Hypothalamus (tissue), 51 donors: ENCODE measurements around the gene DNAJC27.

Source experiments
- DNase-seq, 51 donors: peaks; one replicate each; lab custom pipeline; 2025; lab: John Stamatoyannopoulos, UW

Gene DNAJC27

DNA sequence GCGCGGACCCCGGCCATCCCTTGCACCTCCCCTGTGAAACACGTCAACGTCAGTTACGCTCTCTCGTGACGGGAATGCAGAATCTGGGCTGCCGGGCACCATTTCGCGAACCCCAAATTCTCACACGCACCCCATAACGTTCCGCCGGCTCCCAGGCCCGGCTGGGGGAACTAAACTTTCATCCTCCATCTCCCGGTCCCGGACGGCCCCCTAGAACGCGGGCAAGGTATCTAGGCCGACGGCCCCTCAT, 544 bp downstream of the DNAJC27 start:
- DNase-seq, result peak in 19 of 51 donors; percentile 29 to 75 (median 53)

GRCh38 chr2:24970483-24971285, 1.1 kb downstream of the DNAJC27 start:
- peak in 1 of 51 donors; percentile 63 for DNase-seq

GRCh38 chr2:24969784-24970183, 2.0 kb downstream of the DNAJC27 start:
- no peak for DNase-seq

GRCh38 chr2:24961903-24962302, 9.9 kb downstream of the DNAJC27 start:
- DNase-seq, result no peak

- no peak for DNase-seq
Measured at GRCh38 chr2:24959761-24960160, 12.0 kb downstream of the DNAJC27 start.

DNA sequence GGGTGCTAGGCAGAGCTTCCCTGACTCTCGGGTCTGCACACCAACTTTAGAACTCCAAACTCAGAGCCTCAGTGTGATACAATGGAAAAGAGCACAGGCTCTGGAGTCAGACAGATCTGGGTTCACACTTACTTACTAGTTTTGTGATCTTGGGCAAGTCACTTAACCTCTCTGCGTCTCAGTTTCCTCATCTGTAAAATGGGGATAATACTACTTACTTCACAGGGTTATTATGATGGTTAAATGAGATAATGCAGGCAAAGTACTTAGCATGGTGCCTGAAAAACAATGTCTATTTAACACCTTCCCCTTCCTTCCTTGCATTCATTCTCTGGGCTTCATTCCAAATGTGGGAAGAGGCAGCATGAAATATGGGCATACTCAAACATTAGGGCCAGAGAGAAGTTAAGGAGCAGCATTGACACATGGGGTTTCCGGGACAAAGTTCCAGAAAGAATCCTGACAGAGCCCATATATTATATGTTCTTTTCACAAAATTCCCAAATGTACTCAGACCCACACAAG, 13.3 kb downstream of the DNAJC27 start:
- no peak for DNase-seq

DNA sequence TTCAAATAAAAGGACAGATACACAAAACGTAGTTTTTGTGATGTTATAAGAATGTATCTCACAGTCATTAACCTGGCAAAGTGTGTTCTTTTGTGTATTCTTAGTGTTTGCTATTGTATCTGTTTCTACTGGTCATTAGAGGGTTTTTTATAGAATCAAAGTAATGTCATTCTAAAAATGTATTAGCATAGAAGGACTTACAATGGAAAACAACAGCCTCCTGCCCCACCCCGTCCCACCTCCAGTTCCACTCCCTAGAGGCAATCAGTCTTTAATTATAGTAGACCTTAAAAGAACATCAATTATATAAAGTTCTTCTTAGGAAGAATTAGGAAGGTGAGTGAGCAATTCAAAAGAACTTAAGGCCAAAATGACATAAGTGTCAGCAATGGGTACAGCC, 13.8 kb downstream of the DNAJC27 start:
- DNase-seq, result no peak

GRCh38 chr2:24957221-24957620, 14.5 kb downstream of the DNAJC27 start:
- DNase-seq, result no peak

- no peak for DNase-seq
Measured at GRCh38 chr2:24955921-24956320, 15.8 kb downstream of the DNAJC27 start.

- DNase-seq, result no peak
Measured at GRCh38 chr2:24955232-24955631, 16.5 kb downstream of the DNAJC27 start.

GRCh38 chr2:24950102-24950501, 21.7 kb downstream of the DNAJC27 start:
- DNase-seq, result no peak

DNA sequence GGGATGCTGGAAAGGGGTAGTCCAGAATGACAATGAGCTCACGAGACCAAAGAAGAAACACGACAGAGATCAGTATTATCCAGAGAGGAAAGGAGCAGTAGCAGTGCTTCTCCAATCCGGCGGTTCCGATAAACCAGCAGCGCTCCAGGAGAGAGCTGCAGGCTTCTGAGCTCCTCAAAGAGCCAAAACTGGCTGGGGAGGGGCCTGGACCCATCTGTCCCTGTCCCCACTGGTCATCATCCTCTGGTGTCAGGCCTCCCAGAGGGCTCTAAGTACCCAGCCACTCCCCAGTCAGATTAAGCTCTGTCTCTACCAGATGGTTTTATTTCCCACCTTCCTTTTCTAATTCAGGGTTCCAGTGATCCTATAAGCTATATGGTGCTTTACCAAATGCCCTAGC, 23.2 kb downstream of the DNAJC27 start:
- no peak for DNase-seq

DNA sequence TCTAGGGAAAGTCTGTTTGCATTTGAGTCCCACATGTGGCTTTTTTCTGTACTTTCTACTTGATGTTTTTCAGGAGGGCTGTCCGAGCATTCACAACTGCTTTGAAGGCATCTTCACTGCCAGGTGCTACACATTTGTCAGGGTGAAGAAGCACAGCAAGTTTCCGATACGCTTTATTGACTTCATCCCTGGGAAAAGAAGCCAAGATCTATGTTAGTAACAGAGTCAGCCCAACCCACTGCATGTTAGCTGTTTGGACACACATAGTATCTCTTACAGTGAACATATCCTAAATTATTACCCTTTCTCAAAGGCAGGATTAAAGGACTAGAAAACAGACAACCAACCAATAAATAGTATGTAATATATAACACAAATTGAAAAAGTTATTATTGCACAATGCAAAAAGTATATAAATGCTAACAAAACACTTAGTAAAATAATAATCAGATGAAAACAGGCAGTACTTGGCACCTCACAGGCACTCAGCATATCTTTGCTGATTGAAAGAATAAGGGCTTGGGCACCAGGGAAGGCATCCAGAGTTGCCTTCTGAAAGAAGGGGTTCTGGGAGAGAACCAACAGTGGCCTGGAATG, 24.1 kb downstream of the DNAJC27 start:
- DNase-seq, result no peak

DNA sequence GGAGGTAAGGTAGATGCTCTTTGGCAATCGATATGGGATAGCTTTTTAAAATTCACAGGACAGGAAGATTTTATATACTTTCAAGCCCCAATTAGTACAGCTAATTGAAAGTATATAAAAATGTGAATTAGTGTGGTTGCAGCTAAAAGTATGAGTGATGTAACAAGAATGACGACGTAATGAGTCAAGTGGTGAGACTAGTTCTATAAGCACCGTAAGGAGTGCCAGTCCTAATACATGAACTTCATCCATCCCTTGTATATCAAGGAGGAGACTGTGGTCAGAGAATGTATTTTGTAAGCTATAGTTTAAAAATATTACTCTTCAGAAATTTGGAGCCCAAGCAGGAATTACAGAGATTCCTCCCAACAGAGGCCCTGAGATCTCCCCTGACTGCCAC, 25.8 kb downstream of the DNAJC27 start:
- DNase-seq, result no peak

DNA sequence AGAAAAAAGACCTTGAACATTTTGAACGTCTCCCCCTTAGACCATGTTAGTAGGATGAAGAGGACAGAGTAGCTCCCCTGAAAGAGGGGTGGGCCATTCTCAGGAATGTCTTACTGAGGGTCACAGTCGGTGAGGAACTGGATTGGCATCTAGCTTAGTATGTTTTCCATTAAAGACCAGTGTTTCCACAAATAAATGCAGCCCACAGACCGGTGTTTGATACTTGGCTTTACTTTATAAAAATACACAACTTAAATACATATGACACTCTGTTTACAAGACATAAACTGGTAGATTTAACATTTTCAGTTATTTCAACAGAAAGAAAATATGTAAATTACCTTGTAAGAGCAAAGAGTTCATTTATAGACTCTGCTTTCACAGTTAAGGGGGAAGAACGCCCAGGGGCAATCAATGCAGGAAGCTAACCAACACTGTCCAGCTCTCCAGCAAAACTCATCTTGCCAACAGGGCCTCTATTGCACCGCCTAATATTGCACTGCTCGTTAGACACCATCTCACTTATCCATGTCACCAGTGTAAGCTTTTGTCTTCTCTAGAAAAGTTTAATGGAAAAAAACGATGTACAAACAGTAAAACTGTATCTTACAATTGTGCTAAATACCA, 28.2 kb downstream of the DNAJC27 start:
- DNase-seq, result no peak

DNA sequence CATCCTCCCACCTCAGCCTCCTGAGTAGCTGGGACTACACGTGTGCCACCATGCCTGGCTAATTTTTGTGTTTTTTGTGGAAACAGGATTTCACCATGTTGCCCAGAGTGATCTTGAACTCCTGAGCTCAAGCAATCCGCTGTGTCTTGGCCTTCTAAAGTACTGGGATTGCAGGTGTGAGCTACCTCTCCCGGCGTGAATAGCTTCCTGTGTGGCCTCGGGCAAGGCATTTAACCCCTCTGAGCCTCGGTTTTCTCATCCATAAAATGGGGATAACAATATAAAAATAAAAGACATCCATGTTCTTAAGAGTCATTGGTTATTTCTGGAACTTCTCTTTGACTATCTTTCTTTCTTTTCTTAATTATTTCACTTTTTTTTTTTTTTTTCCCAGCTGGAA, 32.4 kb downstream of the DNAJC27 start:
- DNase-seq, result no peak

DNA sequence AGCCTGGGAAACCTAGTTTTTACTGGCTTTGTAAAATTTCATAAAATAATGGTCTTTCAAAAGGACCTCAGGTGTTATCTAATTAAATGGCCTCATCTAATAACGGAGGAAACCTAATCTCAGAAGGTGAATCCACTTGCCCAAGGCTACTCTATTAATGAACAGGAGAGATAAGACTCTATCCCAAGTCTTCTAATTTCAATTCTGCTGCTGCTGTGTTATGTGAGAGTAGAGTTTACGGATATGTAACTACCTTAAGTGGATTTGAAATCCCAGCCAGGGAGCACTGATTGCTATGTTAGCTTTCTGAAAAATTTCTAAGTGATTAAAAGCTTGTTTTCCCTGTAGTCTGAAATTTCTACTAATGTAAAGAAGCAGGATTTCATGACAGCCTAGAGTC, 34.5 kb downstream of the DNAJC27 start:
- DNase-seq, result no peak

DNA sequence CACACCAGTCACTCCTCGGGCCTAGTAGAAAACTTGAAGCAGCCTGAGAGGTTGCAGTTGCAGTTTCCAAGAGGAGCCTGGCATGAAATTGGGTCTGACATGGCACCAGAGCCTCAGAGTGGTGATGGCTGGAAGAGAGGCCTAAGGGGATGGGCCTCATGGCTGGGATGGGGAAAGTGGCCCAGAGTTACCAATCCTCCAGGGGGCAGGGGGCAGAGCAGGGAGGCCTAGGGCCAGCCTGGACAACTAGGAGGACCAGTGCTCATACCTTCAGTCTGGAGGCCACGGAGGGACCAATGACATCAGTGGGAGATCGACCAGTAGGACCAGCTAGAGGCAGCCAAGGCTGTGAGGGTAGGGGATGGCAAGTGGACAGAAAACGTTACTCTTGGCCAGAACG, 36.6 kb downstream of the DNAJC27 start:
- DNase-seq, result no peak

- DNase-seq, result no peak
Measured at GRCh38 chr2:24932715-24933114, 39.0 kb downstream of the DNAJC27 start.

DNA sequence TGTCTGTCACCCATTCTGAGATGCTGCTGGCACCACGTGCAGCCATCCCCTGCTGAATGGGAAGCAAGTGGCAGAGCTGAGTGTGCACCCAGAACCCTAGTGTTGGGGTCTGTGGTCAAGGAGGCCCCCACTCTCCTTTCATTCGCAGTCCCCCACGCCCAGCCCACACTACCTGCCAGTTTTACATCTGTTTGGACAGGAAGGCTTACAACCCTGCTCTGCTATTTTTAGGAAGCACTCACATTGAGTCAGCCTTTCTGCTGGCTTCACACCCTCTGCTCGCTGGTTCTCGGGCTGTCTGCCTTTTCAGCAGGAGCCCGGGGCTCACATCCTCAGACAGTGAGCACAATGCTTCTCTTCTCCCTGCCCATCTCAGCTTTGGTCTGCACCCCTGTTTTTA, 41.0 kb downstream of the DNAJC27 start:
- peak in 2 of 51 donors; percentile 37 to 55 for DNase-seq

GRCh38 chr2:24929230-24929629, 42.5 kb downstream of the DNAJC27 start:
- no peak for DNase-seq

DNA sequence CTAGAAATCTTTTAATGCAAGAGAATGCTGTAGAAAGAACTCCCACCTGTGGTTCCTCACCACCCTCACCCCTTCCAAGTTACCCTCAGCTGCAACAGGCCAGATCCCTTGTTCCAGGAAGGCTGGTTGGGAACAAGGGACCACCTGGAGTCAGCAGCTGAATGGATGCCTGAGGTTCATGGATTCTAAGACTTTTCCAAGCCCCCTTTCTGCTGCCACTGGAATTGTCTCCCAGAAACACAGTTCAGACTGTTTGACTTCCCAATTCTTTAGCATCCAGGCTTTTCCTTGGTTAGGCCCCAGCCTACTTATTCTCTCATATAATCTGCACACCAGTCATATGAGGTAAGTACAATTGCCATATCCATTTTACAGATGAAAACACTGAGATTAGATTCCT, 43.7 kb downstream of the DNAJC27 start:
- DNase-seq, result no peak
